DND-41 (cell line): ENCODE results near the gene RELT.

Experiments
- ATAC-seq: fragments of 200-7000 bp; cut with Tn5 transposase; 3 replicates; pipeline ENCODE4 v1.9.1; 2021; ENCODE audit warnings: low read depth; ENCODE audit not compliant: insufficient read depth
- DNase-seq: peaks from one replicate; pipeline ENCODE4 v3.0.0-alpha.2; 2020
- H2AFZ ChIP-seq: 2 replicates; pipeline ENCODE4 v1.6.0; 2012; ENCODE audit warnings: low read depth, low read length
- H3K27ac ChIP-seq: 2 replicates; pipeline ENCODE4 v1.5.1; 2012; ENCODE audit warnings: low read length, inconsistent platforms
- H3K27me3 ChIP-seq: fragments of 200-600 bp; sonication (generic); 2 replicates; pipeline ENCODE4 v1.6.0; 2012; ENCODE audit warnings: low read length, mild to moderate bottlenecking, inconsistent platforms; ENCODE audit not compliant: insufficient read depth, poor library complexity
- H3K36me3 ChIP-seq: 2 replicates; pipeline ENCODE4 v1.5.1; 2012; ENCODE audit warnings: low read length, inconsistent platforms; ENCODE audit not compliant: insufficient read depth
- H3K4me1 ChIP-seq: 2 replicates; pipeline ENCODE4 v1.5.1; 2012; ENCODE audit warnings: mild to moderate bottlenecking, low read length; ENCODE audit not compliant: insufficient read depth
- H3K4me2 ChIP-seq: 2 replicates; pipeline ENCODE4 v1.6.0; 2012; ENCODE audit warnings: mild to moderate bottlenecking, moderate library complexity, low read length, inconsistent platforms; ENCODE audit not compliant: insufficient read depth
- H3K4me3 ChIP-seq, 2 experiments: fragments of 200-600 bp in 1 of 2; shearing (Covaris generic) in 1 of 2; 2 replicates each; pipeline ENCODE4 v1.5.1; 2012 to 2016; ENCODE audit warnings: inconsistent platforms in 2 of 2, low read length in 2 of 2, mild to moderate bottlenecking in 2 of 2, low read depth in 1 of 2, moderate library complexity in 1 of 2
- H3K79me2 ChIP-seq: 2 replicates; pipeline ENCODE4 v1.6.0; 2012; ENCODE audit warnings: low read length, inconsistent platforms; ENCODE audit not compliant: insufficient read depth
- H3K9ac ChIP-seq: 2 replicates; pipeline ENCODE4 v1.6.0; 2012; ENCODE audit warnings: low read depth, mild to moderate bottlenecking, inconsistent platforms, low read length, moderate library complexity
- H3K9me3 ChIP-seq: 2 replicates; pipeline ENCODE4 v1.5.1; 2012; ENCODE audit warnings: low read length, moderate library complexity, mild to moderate bottlenecking, inconsistent platforms; ENCODE audit not compliant: insufficient read depth, severe bottlenecking
- H4K20me1 ChIP-seq: 2 replicates; pipeline ENCODE4 v1.6.0; 2012; ENCODE audit warnings: low read length; ENCODE audit not compliant: insufficient read depth
- CTCF ChIP-seq: IDR thresholded peaks from 2 replicates; pipeline ENCODE4 v1.5.1; 2012; ENCODE audit warnings: borderline replicate concordance, low read length, moderate library complexity, mild to moderate bottlenecking; ENCODE audit not compliant: poor library complexity, severe bottlenecking; ENCODE audit errors: extremely low read depth
- EZH2 ChIP-seq: IDR thresholded peaks from 3 replicates; pipeline ENCODE4 v1.6.1; 2012; ENCODE audit warnings: borderline replicate concordance, low read depth, mild to moderate bottlenecking, moderate library complexity, low read length, inconsistent platforms; ENCODE audit not compliant: severe bottlenecking

The RELT gene

GRCh38 chr11:73363147-73363546 lies 13.1 kb upstream of the RELT start:
- H3K79me2 ChIP-seq: no peaks in the 10 kb centered on the region
- H3K36me3 ChIP-seq: no peaks in the 10 kb centered on the region
- H3K4me1 ChIP-seq: peaks cover 6% of the 10 kb centered on the region
- no peak overlapping the region for H3K27ac ChIP-seq
- ATAC-seq (no peak), DNase-seq (no peak)
- no peaks in the 10 kb centered on the region for H3K9me3 ChIP-seq
- H2AFZ ChIP-seq: no peak overlapping the region
- H3K4me2 ChIP-seq: no peak overlapping the region
- H4K20me1 ChIP-seq: peaks cover 3% of the 10 kb centered on the region; the same call in 1 of the 2 replicates
- no peak overlapping the region for H3K4me3 ChIP-seq
- no peaks in the 10 kb centered on the region for H3K27me3 ChIP-seq
- H3K9ac ChIP-seq: no peak overlapping the region
- no peak for TF ChIP-seq EZH2
- no peak for TF ChIP-seq CTCF

GRCh38 chr11:73365352-73366264 lies 10.6 kb upstream of the RELT start:
- H4K20me1 ChIP-seq: no peaks in the 10 kb centered on the region
- no peaks in the 10 kb centered on the region for H3K79me2 ChIP-seq
- H3K27ac ChIP-seq: no peak overlapping the region
- no peaks in the 10 kb centered on the region for H3K36me3 ChIP-seq
- no peaks in the 10 kb centered on the region for H3K27me3 ChIP-seq
- ATAC-seq: peak; percentile 26; the same call in 1 of the 3 replicates
- H3K9ac ChIP-seq: no peak overlapping the region
- DNase-seq: no peak
- no peak overlapping the region for H3K4me2 ChIP-seq
- no peaks in the 10 kb centered on the region for H3K9me3 ChIP-seq
- H2AFZ ChIP-seq: no peak overlapping the region
- no peak overlapping the region for H3K4me3 ChIP-seq
- no peak for TF ChIP-seq EZH2
- no peak for TF ChIP-seq CTCF
- peaks cover 6% of the 10 kb centered on the region for H3K4me1 ChIP-seq

GRCh38 chr11:73366265-73366610 lies 10.0 kb upstream of the RELT start:
- no peak overlapping the region for H3K27ac ChIP-seq

More at GRCh38 chr11:73366265-73366610, 10.0 kb upstream of the RELT start:
- H3K9ac ChIP-seq: no peak overlapping the region
- H3K27me3 ChIP-seq: no peaks in the 10 kb centered on the region
- no peaks in the 10 kb centered on the region for H3K36me3 ChIP-seq
- ATAC-seq: peak; percentile 75
- H3K9me3 ChIP-seq: no peaks in the 10 kb centered on the region
- no peak overlapping the region for H3K4me2 ChIP-seq
- H3K4me1 ChIP-seq: peaks cover 6% of the 10 kb centered on the region
- no peak for DNase-seq
- H2AFZ ChIP-seq: no peak overlapping the region
- TF ChIP-seq EZH2 (no peak), CTCF (no peak)
- H4K20me1 ChIP-seq: no peaks in the 10 kb centered on the region
- H3K79me2 ChIP-seq: no peaks in the 10 kb centered on the region
- H3K4me3 ChIP-seq: no peak overlapping the region
